HFFc6 (cell line): Measurements from ENCODE around the gene GPC6. TPM values are rescaled to one million over a fixed set of nuclear protein-coding genes. Genes with fewer than 3 reads are reported as not detected.
A peak's percentile ranks its signal among the peaks of the same experiment; 100 is the strongest.

Source experiments
- DNase-seq: peaks from one replicate; pipeline ENCODE4 v3.0.0-alpha.2; 2018
- H3K27ac Mint-ChIP-seq: 2 replicates; pipeline ENCODE4 v1.8.0; 2020; ENCODE audit warnings: mild to moderate bottlenecking, mixed read lengths
- H3K27me3 Mint-ChIP-seq: 2 replicates; pipeline ENCODE4 v1.8.0; 2021; ENCODE audit warnings: mild to moderate bottlenecking, moderate library complexity, mixed read lengths; ENCODE audit not compliant: insufficient read depth
- H3K36me3 Mint-ChIP-seq: 2 replicates; pipeline ENCODE4 v1.8.0; 2021; ENCODE audit warnings: low read depth, mixed read lengths
- H3K4me1 Mint-ChIP-seq: 2 replicates; pipeline ENCODE4 v1.8.0; 2020; ENCODE audit warnings: low read depth, mixed read lengths
- H3K4me3 Mint-ChIP-seq: 2 replicates; pipeline ENCODE4 v1.8.0; 2020; ENCODE audit warnings: mild to moderate bottlenecking, moderate library complexity, mixed read lengths
- H3K9me3 Mint-ChIP-seq: 2 replicates; pipeline ENCODE4 v1.8.0; 2020; ENCODE audit warnings: mild to moderate bottlenecking, mixed read lengths
- total RNA-seq, 6 experiments: library from RNA; stranded (reverse); fragmentation: NEBNext Ultra II Directional; extraction: Animal tissue kit (Norgen Biotek cat#: 25700); gene quantifications; 2 replicates in 1 of 6; 3 replicates in 5 of 6; pipeline ENCODE4 v1.2.3, GENCODE V29; 2021
- TF ChIP-seq, protein P1 (sequence below): fragments of 200-600 bp; sonication (generic); IDR thresholded peaks from 2 replicates; pipeline ENCODE4 v1.5.0; 2021; ENCODE audit warnings: antibody characterized with exemption, mild to moderate bottlenecking

GPC6 gene
- total RNA-seq, 6 experiments from 2014 or later, result 3.0 to 5.3 (median 4.4) TPM

DNA sequence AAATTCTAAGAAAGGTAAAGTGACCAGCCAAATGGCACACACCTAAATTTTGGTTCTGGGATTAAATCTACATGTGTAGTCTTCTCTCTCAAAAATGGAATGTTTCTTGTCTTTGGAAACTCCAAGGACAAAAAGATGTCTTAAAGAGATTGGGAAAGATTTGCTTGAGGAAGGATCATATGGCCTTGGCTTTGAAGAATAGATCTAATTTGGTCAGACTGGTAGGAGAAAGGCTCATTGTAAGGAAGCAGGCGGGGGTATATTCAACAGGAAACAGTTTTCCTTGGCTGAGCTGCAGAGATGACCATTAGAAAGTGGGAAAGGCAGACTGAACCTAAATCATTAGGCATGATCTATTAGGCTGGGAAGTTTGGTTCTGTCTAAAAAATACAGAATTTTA, 887.6 kb downstream of the GPC6 start:
- no peaks in the 10 kb centered on the region for H3K36me3 Mint-ChIP-seq
- peaks cover 44% of the 10 kb centered on the region for H3K4me1 Mint-ChIP-seq
- H3K27ac Mint-ChIP-seq, result no peak overlapping the region; the same call in 1 of the 2 replicates
- TF ChIP-seq, protein P1, sequence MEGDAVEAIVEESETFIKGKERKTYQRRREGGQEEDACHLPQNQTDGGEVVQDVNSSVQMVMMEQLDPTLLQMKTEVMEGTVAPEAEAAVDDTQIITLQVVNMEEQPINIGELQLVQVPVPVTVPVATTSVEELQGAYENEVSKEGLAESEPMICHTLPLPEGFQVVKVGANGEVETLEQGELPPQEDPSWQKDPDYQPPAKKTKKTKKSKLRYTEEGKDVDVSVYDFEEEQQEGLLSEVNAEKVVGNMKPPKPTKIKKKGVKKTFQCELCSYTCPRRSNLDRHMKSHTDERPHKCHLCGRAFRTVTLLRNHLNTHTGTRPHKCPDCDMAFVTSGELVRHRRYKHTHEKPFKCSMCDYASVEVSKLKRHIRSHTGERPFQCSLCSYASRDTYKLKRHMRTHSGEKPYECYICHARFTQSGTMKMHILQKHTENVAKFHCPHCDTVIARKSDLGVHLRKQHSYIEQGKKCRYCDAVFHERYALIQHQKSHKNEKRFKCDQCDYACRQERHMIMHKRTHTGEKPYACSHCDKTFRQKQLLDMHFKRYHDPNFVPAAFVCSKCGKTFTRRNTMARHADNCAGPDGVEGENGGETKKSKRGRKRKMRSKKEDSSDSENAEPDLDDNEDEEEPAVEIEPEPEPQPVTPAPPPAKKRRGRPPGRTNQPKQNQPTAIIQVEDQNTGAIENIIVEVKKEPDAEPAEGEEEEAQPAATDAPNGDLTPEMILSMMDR, result no peak
- no peaks in the 10 kb centered on the region for H3K27me3 Mint-ChIP-seq
- no peaks in the 10 kb centered on the region for H3K9me3 Mint-ChIP-seq
- no peak overlapping the region for H3K4me3 Mint-ChIP-seq
- no peak for DNase-seq

GRCh38 chr13:94115054-94115453, 888.4 kb downstream of the GPC6 start:
- Mint-ChIP-seq H3K36me3 (no peaks in the 10 kb centered on the region), H3K27ac (no peak overlapping the region), H3K4me1 (peaks cover 36% of the 10 kb centered on the region), H3K27me3 (no peaks in the 10 kb centered on the region), H3K4me3 (no peak overlapping the region), H3K9me3 (no peaks in the 10 kb centered on the region)
- no peak for DNase-seq
- TF ChIP-seq, protein P1, result peak; percentile 27

GRCh38 chr13:94119360-94119936, 892.8 kb downstream of the GPC6 start:
- Mint-ChIP-seq H3K4me1 (peaks cover 21% of the 10 kb centered on the region), H3K27me3 (0 out of 2 replicates have a peak, but pooled peaks cover 2% of the 10 kb centered on the region), H3K36me3 (no peaks in the 10 kb centered on the region), H3K27ac (no peak overlapping the region), H3K9me3 (no peaks in the 10 kb centered on the region), H3K4me3 (no peak overlapping the region)
- no peak for DNase-seq
- TF ChIP-seq, protein P1, result no peak

DNA sequence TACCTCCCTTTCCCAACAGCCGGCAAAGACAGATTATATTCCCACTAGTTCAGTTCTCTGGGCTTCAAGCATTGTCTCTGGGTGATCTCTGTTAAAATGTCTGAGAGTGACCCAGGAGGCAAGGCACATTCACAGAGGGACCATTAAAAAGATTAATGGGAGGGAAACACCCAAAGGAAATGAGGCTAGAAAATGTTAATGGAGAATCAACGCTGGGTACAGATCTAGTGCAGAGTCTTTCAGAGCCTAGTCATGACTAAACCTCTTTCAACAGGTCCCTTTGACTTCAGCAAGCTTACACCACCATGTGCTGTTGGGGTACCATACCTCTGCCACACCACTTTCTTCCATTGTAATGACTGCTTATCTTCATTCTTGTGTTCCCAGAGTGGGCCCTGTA, 894.3 kb downstream of the GPC6 start:
- H3K4me3 Mint-ChIP-seq, result no peak overlapping the region
- H3K4me1 Mint-ChIP-seq, result peaks cover 21% of the 10 kb centered on the region
- no peaks in the 10 kb centered on the region for H3K36me3 Mint-ChIP-seq
- 0 out of 2 replicates have a peak, but pooled peaks cover 2% of the 10 kb centered on the region for H3K27me3 Mint-ChIP-seq
- TF ChIP-seq, protein P1, result no peak
- no peaks in the 10 kb centered on the region for H3K9me3 Mint-ChIP-seq
- no peak overlapping the region for H3K27ac Mint-ChIP-seq
- DNase-seq, result no peak

DNA sequence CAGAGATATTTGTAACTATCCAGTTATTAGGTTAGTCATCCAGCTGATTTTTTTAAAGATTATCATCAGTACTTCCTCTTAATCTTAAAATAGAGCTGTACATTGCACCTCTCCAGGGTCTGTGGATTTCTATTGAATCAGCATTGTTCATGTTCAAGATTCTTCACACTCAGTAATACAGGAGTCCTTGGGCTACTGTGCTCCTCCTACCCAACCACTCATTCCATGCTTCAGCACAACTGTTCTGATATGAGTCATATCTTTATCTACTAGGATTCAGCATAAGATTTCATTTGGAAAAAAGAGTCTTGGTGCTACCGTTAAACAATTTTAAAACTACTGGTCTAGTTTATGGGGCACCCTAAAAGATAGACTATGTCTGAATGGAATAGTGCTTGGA, 895.1 kb downstream of the GPC6 start:
- peak; percentile 61 for DNase-seq
- Mint-ChIP-seq H3K4me3 (no peak overlapping the region), H3K4me1 (peaks cover 21% of the 10 kb centered on the region), H3K27ac (no peak overlapping the region), H3K27me3 (0 out of 2 replicates have a peak, but pooled peaks cover 2% of the 10 kb centered on the region), H3K9me3 (no peaks in the 10 kb centered on the region), H3K36me3 (no peaks in the 10 kb centered on the region)
- TF ChIP-seq, protein P1, result no peak
